Muscle of leg (tissue), 11 donors: ENCODE measurements around the gene COTL1. TPM values are rescaled to one million over a fixed set of nuclear protein-coding genes. Genes with fewer than 3 reads are reported as not detected.
"Not testable (repeated sequence)": the region's sequence is repeated elsewhere in the genome, so short reads cannot be mapped to it uniquely, and the experiment has no call there.

Source experiments
- DNase-seq: peaks from one replicate; pipeline ENCODE4 v3.0.0; 2013
- H3K27ac ChIP-seq: one replicate; pipeline ENCODE4 v1.5.1; 2013; ENCODE audit warnings: mild to moderate bottlenecking, low read length, control low read depth
- H3K27me3 ChIP-seq: one replicate; pipeline ENCODE4 v1.6.1; 2013; ENCODE audit warnings: low read length; ENCODE audit not compliant: control insufficient read depth, insufficient read depth
- H3K36me3 ChIP-seq: one replicate; pipeline ENCODE4 v1.6.1; 2013; ENCODE audit warnings: low read length; ENCODE audit not compliant: control insufficient read depth, insufficient read depth
- H3K4me1 ChIP-seq: one replicate; pipeline ENCODE4 v1.6.1; 2013; ENCODE audit warnings: low read length; ENCODE audit not compliant: control insufficient read depth, insufficient read depth
- H3K4me3 ChIP-seq: one replicate; pipeline ENCODE4 v1.5.1; 2013; ENCODE audit warnings: low read length, control low read depth
- H3K9me3 ChIP-seq: replicated peaks from 2 replicates; pipeline ENCODE4 v1.6.1; 2013; ENCODE audit warnings: low read depth, low read length; ENCODE audit not compliant: control insufficient read depth
- WGBS: methylation state at CpG from one replicate; pipeline ENCODE4 v1.1.5; 2013; ENCODE audit warnings: missing lambda C conversion rate; ENCODE audit not compliant: insufficient coverage; 5-methylcytosine and 5-hydroxymethylcytosine counted together
- polyA plus RNA-seq, 8 donors: library from polyadenylated mRNA; unstranded; fragments of 120-200 nt; gene quantifications; one replicate each; pipeline versions ENCODE4 v1.2.1 to v1.2.3, GENCODE V29; 2013; ENCODE audit warnings: inconsistent platforms in 1 of 8, low replicate concordance in 1 of 8; ENCODE audit not compliant: insufficient read length in 8 of 8, insufficient read depth in 1 of 8
- total RNA-seq: library from RNA; stranded (reverse); fragments of 120-200 nt; gene quantifications from one replicate; pipeline ENCODE4 v1.2.4, GENCODE V29; 2013

Gene COTL1
- total and polyA plus RNA-seq, 9 donors, result 17.8 to 50.5 (median 32.9) TPM

DNA sequence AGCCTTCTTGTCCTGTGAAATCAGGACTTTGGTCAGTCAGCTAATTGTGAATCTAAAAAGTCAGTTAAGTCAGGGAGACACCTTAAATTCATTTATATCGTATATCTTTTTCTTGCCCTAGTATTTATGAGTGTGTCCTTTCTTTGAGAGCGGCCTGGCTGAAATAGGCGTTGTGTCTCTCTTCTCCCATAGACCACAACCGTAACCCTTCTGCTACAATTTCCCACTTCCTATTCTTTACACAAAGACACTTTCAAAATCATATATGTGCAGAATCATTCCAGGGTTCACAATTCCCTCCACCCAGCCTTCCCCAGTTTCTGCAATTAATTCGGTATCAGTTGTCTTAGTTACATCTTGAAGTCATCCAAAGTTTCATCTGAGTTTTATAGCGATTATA, 14.0 kb upstream of the COTL1 start:
- H3K36me3 ChIP-seq, result no peaks in the 10 kb centered on the region
- H3K9me3 ChIP-seq, result no peaks in the 10 kb centered on the region
- DNase-seq, result no peak
- peaks cover 4% of the 10 kb centered on the region for H3K27me3 ChIP-seq
- peaks cover 7% of the 10 kb centered on the region for H3K4me1 ChIP-seq
- no peak overlapping the region for H3K27ac ChIP-seq
- H3K4me3 ChIP-seq, result no peak overlapping the region
- 78% methylated on average over 3 of the region's 6 CpGs for WGBS

DNA sequence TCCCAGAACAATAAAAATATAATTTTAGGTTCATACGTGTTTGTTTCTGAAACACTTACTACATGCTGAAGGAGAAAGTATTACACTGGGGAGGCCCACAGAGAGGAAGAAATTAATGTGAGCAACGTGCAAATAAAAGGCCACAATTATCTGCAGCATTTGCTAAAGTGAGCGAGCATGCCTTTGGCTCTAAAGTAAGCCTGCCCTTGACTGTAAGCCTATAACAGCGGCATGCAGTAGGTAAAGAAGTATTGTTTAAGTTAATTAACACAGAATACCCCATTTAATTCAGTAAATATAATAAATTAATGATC, 13.2 kb upstream of the COTL1 start:
- Histone ChIP-seq H3K27ac (no peak overlapping the region), H3K4me3 (no peak overlapping the region), H3K27me3 (peaks cover 4% of the 10 kb centered on the region), H3K36me3 (no peaks in the 10 kb centered on the region), H3K4me1 (peaks cover 7% of the 10 kb centered on the region), H3K9me3 (no peaks in the 10 kb centered on the region)
- DNase-seq, result no peak
- WGBS, result 50% methylated on average over 1 of the region's 4 CpGs

DNA sequence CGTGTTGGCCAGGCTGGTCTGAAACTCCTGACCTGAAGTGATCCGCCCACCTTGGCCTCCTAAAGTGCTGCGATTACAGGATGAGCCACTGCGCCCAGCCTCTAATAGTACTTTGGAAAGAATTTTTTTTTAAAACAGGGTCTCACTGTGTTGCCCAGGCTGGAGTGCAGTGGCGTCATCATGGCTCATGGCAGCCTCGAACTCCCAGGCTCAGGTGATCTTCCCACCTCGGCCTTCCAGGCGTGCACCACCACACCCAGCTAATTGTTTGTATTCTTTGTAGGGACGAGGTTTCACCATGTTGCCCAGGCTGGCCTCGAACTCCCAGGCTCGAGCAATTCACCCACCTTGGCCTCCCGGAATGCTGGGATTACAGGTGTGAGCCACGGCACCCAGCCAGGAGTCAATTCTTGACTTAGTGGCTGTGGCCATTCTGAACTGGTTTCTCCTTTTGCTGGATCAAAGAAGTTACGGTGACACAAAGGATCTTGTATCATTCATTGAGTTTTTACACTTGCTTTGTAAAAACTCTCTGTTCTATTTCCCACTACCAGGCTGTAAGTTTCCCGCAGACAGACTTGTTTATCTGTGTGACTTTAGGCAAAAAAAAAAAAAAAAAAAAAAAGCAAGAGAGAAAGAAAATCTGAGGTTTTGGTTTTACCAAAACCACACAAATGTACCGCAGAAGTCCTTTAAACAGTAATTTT, 12.7 kb upstream of the COTL1 start:
- no peak for DNase-seq
- Histone ChIP-seq H3K36me3 (no peaks in the 10 kb centered on the region), H3K9me3 (no peaks in the 10 kb centered on the region), H3K27ac (no peak overlapping the region), H3K4me3 (no peak overlapping the region), H3K27me3 (peaks cover 4% of the 10 kb centered on the region), H3K4me1 (peaks cover 7% of the 10 kb centered on the region)
- 93% methylated on average over 9 of the region's 16 CpGs for WGBS

DNA sequence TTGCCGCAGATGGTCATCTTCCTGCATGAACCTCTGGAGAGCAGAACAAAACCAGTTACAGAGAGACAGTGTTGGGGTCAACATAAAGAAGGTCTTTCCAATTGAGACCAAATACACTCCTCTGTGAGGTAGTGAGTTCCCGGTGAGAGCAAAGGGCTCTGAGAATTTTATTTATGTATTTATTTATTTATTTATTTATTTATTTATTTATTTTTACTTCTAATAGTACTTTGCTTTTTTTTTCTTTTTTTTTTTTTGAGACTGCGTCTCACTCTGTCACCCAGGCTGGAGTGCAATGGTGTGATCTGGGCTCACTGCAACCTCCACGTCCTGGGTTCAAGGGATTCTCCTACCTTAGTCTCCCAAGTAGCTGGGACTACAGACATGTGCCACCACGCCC, 12.1 kb upstream of the COTL1 start:
- Histone ChIP-seq H3K36me3 (no peaks in the 10 kb centered on the region), H3K27me3 (peaks cover 4% of the 10 kb centered on the region), H3K4me3 (no peak overlapping the region), H3K9me3 (no peaks in the 10 kb centered on the region), H3K4me1 (peaks cover 7% of the 10 kb centered on the region), H3K27ac (no peak overlapping the region)
- DNase-seq, result no peak
- WGBS, result 100% methylated on average over 1 of the region's 5 CpGs

DNA sequence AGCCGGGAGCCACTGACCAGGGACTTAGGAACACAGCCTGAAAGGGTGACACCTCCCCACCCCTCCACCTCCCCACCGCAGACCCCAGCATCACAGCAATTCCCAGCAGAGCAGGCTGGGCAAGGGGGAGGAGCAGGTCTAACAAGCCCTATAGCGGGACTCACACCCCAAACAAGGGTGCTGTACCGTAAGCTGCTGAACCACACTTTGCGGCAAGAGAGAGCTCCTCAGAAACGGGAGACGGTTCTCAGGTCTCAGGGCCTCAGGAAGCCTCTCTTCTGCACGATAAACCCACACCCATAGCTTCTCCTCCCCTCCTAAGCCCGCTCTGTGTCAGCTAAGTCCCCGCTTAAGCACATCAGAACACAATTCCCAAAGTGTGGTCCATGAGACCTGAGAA, 11.7 kb upstream of the COTL1 start:
- H3K27ac ChIP-seq, result no peak overlapping the region
- peaks cover 4% of the 10 kb centered on the region for H3K27me3 ChIP-seq
- 64% methylated on average over 10 of the region's 10 CpGs for WGBS
- H3K4me1 ChIP-seq, result peaks cover 7% of the 10 kb centered on the region
- no peak for DNase-seq
- H3K36me3 ChIP-seq, result no peaks in the 10 kb centered on the region
- no peak overlapping the region for H3K4me3 ChIP-seq
- H3K9me3 ChIP-seq, result no peaks in the 10 kb centered on the region

DNA sequence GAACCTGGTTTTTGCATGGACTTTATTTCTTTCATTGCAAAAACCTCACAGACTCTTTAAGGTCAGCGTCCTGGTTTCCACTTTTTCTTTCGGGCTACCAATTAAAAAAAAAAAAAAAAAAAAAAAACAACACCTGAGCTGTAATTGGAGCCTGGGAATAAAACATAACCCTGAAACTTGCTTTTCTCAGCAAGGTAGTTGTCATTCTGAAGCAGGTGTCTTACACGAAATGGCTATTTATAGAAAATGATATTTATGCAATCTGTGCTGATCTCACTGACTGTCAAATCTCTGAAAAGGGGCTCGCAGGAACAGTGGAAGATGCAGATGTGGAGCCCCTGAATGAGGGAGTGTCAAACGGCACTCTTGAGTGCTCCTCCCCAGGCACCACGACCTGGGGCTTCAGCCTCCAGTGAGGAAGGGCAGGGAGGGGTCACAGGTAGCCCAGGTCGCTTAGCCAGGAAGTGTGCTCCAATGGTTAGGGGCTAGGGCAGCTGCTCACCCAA, 10.4 kb upstream of the COTL1 start:
- H3K4me1 ChIP-seq, result peaks cover 2% of the 10 kb centered on the region
- no peak overlapping the region for H3K27ac ChIP-seq
- H3K9me3 ChIP-seq, result no peaks in the 10 kb centered on the region
- H3K4me3 ChIP-seq, result no peak overlapping the region
- H3K36me3 ChIP-seq, result no peaks in the 10 kb centered on the region
- DNase-seq, result no peak
- peaks cover 4% of the 10 kb centered on the region for H3K27me3 ChIP-seq
- 42% methylated on average over 5 of the region's 7 CpGs for WGBS

DNA sequence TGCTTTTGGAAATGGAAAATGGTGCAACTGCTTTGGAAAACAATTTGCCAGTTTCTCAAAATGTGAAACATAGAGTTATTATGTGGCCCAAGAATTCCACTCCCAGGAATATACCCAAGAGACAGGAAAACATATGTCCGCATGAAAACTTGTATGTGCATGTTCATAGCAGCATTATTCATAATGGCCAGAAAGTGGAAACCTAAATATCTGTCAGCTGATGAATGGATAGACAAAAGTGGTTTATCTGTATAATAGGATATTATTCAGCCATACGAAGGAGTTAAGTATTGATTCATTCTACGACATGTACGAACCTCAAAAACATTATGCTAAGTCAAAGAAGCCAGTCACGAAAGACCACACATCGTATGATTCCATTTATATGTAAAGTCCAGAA, 7.7 kb upstream of the COTL1 start:
- no peak overlapping the region for H3K27ac ChIP-seq
- H3K36me3 ChIP-seq, result no peaks in the 10 kb centered on the region
- no CpG with 5 or more reads among the region's 6 CpGs for WGBS
- peaks cover 4% of the 10 kb centered on the region for H3K27me3 ChIP-seq
- no peak for DNase-seq
- H3K4me1 ChIP-seq, result no peaks in the 10 kb centered on the region
- no peaks in the 10 kb centered on the region for H3K9me3 ChIP-seq
- H3K4me3 ChIP-seq, result no peak overlapping the region

DNA sequence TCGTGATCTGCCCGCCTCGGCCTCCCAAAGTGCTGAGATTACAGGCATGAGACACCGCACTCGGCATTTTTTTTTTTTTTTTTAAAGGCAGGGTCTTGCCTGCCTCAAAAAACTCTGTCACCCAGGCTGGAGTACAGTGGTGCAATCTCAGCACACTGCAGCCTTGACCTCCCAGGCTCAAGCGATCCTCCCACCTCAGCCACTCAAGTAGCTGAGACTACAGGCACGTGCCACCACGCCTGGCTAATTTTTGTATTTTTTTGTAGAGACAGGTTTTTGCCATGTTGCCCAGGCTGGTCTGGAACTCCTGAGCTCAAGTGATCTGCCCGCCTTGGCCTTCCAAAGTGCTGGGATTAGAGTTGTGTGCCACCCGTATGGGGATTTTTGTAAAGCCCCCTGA, 3.0 kb upstream of the COTL1 start:
- H3K27ac ChIP-seq, H3K36me3 ChIP-seq, H3K9me3 ChIP-seq, H3K4me3 ChIP-seq, DNase-seq: not testable (repeated sequence)
- Histone ChIP-seq H3K27me3 (peaks cover 25% of the 10 kb centered on the region), H3K4me1 (peaks cover 14% of the 10 kb centered on the region)
- 81% methylated on average over 8 of the region's 10 CpGs for WGBS

DNA sequence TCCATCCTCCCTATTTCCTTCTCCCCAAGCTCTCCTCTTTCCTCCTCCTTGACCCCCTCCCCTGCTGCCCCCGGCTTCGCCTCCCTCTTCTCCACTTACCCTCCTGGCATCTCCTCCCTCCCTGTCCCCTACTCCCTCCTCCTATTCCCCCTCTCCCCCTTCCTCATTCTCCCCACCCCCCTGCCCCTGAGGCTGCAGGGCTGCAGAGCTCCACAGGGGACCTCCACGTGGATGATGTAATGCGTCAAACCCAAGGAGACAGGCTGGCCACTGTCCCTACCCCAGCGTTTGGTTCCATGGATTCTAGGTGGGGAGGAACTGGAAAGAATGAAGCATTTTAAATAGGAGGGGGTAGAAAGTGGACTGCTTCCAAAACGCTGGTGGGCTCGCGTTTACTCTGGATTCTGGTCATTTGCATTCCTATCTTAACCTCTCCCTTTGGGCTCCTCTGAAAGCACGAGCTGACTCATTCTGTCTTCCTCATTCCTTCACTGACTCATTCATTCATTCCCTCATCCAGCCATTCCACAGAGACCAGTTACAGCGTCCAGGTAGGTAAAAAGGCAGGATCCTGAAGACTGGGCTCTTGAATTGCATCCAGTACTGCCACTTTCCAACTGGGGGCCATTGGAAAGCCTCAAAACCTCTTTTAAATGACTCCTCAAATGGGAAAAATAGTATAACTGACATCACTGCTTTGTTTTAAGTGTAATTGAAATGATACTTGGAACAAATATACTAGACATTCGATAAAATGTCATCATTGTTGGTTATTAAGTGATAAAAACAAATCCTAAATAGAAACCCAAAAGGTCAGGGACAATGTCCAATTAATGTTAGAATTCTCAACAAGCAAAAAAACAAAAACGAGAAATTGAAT, 943 bp upstream of the COTL1 start:
- peaks cover 37% of the 10 kb centered on the region for H3K27me3 ChIP-seq
- WGBS, result 3% methylated on average over 7 of the region's 12 CpGs
- no peaks in the 10 kb centered on the region for H3K9me3 ChIP-seq
- H3K36me3 ChIP-seq, result no peaks in the 10 kb centered on the region
- H3K27ac ChIP-seq, result no peak overlapping the region
- peak; percentile 57 for DNase-seq
- peaks cover 20% of the 10 kb centered on the region for H3K4me1 ChIP-seq
- no peak overlapping the region for H3K4me3 ChIP-seq

DNA sequence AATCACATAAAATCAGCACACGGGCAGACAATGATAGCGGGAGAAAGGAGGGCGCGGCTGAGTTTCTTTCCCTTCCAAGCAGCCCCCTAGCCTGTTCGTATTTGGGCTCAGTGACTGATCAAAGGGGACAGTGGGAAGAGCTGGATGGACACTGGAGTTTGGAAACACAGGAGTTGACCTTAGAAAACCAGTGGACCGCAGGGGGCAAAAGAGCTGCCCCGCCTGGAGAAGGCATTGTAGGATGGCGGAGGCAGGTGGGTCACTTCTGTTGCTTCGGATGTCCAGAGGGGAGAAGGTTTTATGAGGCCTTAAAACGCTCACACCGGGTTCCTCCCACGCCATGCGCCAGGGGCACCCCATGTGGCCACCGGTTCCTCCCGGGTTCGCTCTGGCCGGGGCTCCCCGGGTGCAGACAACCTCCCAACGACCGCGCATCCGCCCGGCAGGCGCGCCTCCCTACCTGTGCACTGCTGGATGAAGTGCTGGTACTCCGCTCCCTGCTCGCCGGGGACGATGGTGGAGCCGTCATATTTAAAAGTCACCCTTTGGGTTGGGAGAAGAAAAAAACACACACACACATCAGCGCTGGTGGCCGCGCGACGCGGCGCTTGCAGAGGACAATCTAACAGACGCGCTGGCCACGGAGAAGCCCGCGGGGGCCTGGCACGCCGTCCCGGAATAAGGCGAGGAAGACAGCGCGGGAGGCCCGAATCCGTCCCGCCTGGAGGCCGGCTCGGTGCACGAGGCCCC, 662 bp downstream of the COTL1 start:
- Histone ChIP-seq H3K36me3 (no peaks in the 10 kb centered on the region), H3K27me3 (peaks cover 37% of the 10 kb centered on the region), H3K4me3 (peak overlapping the region; percentile 58), H3K9me3 (no peaks in the 10 kb centered on the region), H3K27ac (no peak overlapping the region), H3K4me1 (peaks cover 20% of the 10 kb centered on the region)
- under 1% methylated on average over 28 of the region's 54 CpGs for WGBS
- DNase-seq, result no peak
